Measurements from ENCODE around the gene STIL. TPM values are rescaled to one million over a fixed set of nuclear protein-coding genes. Genes with fewer than 3 reads are reported as not detected.

Gene STIL
- total and polyA plus RNA-seq, 12 donors, result 0.22 to 2.1 (median 0.62) TPM

DNA sequence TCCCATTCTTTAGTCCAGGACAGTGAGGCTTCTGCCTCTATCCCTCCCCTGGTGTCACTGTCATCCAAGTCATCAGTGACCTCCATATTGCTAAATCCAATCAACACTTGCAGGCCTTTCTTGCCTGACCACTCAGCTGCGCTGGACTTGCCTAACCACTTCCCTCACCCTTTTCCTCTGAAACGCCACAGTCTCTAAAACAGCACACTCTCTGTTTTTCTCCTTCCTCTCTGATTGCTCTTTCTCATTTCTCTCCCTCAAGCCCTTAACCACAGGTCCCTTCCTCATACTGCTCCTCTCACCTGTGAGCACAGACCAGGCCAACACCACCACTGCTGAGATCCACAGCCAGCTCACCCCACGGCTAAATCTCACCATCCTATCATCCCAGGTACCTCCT lies 99.4 kb downstream of the STIL start:
- no peak for DNase-seq

DNA sequence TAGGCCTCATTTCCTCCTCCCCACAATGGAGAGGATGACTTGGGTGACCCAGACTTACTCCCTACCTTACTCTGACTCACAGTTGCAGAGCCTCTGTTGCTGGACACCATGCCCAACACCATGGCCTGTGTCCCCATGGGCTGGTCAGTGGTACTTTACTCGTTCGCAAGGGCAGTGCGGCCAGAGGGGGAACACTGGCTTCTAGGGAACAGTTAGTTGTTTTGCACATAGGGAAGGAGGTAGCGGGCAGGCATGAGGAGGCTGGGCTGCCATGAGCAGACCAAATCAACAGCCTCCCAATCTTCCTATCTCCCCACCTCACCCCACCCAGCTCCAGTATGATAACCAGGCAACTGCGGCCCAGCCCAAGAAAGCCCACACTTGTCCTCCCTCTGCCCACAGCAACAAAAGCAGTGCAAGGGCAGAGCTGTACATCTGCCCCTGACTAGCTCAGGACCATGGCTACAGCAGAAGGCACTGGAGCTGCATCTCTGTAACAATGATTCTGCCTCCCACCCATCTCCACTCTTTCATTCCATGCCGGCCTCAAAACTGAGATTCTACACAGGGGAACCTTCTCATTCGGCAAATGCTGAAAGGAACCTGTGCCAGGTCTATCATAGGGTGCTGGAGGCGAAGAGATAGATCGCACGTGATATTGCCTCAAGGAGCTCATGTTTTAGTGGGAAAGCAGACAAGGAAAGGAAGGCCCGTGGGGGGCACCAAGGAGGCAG lies 100.5 kb downstream of the STIL start:
- H3K4me3 ChIP-seq, result no peak overlapping the region
- H3K27me3 ChIP-seq, result peaks cover 0 to 22% (median 7%) of the 10 kb centered on the region in 7 donors
- no peaks in the 10 kb centered on the region for H3K9me3 ChIP-seq
- ATAC-seq (no peak), DNase-seq (no peak)
- intact Hi-C loops (cut with DNase I), result no loop called here
- H3K27ac ChIP-seq, result peak overlapping the region in 5 of 10 donors; percentile 74 to 87 (median 86)
- no peaks in the 10 kb centered on the region for H3K36me3 ChIP-seq
- TF ChIP-seq, protein P1, sequence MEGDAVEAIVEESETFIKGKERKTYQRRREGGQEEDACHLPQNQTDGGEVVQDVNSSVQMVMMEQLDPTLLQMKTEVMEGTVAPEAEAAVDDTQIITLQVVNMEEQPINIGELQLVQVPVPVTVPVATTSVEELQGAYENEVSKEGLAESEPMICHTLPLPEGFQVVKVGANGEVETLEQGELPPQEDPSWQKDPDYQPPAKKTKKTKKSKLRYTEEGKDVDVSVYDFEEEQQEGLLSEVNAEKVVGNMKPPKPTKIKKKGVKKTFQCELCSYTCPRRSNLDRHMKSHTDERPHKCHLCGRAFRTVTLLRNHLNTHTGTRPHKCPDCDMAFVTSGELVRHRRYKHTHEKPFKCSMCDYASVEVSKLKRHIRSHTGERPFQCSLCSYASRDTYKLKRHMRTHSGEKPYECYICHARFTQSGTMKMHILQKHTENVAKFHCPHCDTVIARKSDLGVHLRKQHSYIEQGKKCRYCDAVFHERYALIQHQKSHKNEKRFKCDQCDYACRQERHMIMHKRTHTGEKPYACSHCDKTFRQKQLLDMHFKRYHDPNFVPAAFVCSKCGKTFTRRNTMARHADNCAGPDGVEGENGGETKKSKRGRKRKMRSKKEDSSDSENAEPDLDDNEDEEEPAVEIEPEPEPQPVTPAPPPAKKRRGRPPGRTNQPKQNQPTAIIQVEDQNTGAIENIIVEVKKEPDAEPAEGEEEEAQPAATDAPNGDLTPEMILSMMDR (IDR thresholded peaks at IDR 0.05), result no peak
- H3K4me1 ChIP-seq, result peaks cover 0 to 45% (median 21%) of the 10 kb centered on the region in 9 donors
- WGBS, 2 donors, result 68 to 81% methylated on average over 11 of the region's 11 CpGs

More for the DNA sequence above, 99.4 kb downstream of the STIL start:
- no peaks in the 10 kb centered on the region for H3K9me3 ChIP-seq
- no peak overlapping the region for H3K4me3 ChIP-seq
- peaks cover 0 to 36% (median 21%) of the 10 kb centered on the region in 9 donors for H3K4me1 ChIP-seq
- 78 to 82% methylated on average over 3 of the region's 3 CpGs for WGBS, 2 donors
- peaks cover 0 to 11% (median 0%) of the 10 kb centered on the region in 9 donors for H3K36me3 ChIP-seq
- TF ChIP-seq, protein P1 (IDR thresholded peaks at IDR 0.05), result no peak
- intact Hi-C loops (cut with DNase I), result no loop called here
- peaks cover 0 to 11% (median 4%) of the 10 kb centered on the region in 7 donors for H3K27me3 ChIP-seq
- no peak overlapping the region for H3K27ac ChIP-seq
- ATAC-seq, result no peak

DNA sequence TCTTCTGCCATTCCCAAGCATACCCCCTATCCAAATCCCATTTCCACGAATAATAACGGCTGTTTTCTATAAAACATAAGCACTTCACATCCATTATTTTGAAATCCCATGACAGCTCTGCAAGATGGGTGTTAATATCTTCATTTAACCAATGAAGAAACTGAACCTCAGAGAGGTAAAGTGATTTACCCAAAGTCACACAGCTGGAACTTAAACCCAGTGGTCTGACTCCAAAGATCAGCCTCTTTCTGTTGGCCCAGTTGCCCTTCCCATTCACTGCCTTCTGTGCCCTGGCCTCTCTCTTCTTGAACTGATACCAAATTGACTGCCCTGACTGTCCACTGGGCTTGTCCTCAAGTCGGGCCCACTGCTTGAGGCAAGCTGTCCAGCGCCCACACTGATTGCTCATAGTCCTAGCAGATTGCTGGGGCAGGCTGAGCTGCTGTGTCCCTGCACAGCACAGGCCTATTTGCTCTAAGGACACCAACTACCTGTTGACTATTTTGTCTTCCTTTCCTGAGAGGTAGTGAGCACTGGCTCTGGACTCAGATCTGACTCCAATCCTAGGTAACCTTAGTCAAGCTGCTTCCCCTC lies 101.2 kb downstream of the STIL start:
- DNase-seq, result no peak
- no peaks in the 10 kb centered on the region for H3K36me3 ChIP-seq
- ATAC-seq, result no peak
- intact Hi-C loops (cut with DNase I), result no loop called here
- peaks cover 0 to 28% (median 7%) of the 10 kb centered on the region in 7 donors for H3K27me3 ChIP-seq
- no peaks in the 10 kb centered on the region for H3K9me3 ChIP-seq
- peaks cover 0 to 45% (median 21%) of the 10 kb centered on the region in 9 donors for H3K4me1 ChIP-seq
- TF ChIP-seq, protein P1 (IDR thresholded peaks at IDR 0.05), result no peak
- WGBS, 2 donors, result 81 to 89% methylated on average over 4 of the region's 4 CpGs
- no peak overlapping the region for H3K4me3 ChIP-seq
- H3K27ac ChIP-seq, result peak overlapping the region; percentile 63 to 87 (median 76)

- intact Hi-C loops (cut with DNase I), result no loop called here
- Histone ChIP-seq H3K9me3 (no peaks in the 10 kb centered on the region), H3K4me3 (peak overlapping the region in 2 of 10 donors; percentile 16 to 22), H3K27ac (peak overlapping the region; percentile 63 to 87 (median 76)), H3K4me1 (peaks cover 0 to 45% (median 21%) of the 10 kb centered on the region in 9 donors), H3K36me3 (no peaks in the 10 kb centered on the region), H3K27me3 (peaks cover 0 to 28% (median 7%) of the 10 kb centered on the region in 7 donors)
- WGBS, 2 donors, result 26 to 30% methylated on average over 9 of the region's 9 CpGs
- ATAC-seq (peak; percentile 81 to 94 (median 92)), DNase-seq (peak; percentile 45 to 79)
- TF ChIP-seq, protein P1 (IDR thresholded peaks at IDR 0.05), result no peak
Observed at GRCh38 chr1:47211796-47212269, 102.1 kb downstream of the STIL start.
